ENCODE results near the gene CTNND2.

Gene CTNND2

GRCh38 chr5:11904265-11904906 lies at the start of gene CTNND2:
TSS of gene CTNND2 (minus strand) at chr5:11904446. CDS start at chr5:11903853, 593 bp downstream.
- no peak for DNase-seq (ENCODE audit: low read depth)

GRCh38 chr5:11946317-11946716 lies 42.1 kb upstream of the CTNND2 start:
- no peak for DNase-seq (ENCODE audit: low read depth)

DNA sequence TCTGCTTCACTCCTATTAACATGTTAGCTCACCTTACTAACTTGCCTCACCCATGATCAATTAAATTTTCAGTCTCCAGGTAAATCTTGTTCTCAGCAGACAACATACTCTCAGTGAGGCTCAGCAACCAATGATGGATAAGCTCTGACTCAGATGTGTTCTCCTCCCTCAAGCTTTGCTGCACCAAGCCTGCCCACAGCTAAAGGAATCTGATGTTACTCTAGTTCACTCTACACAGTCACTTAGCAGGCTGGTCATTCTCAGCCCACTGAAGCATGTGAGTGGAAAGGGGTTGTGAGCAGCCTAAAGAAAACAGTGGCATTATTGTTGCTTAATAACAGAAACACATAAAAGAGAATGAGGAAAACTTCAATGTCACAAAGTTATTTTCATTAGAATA lies 37.3 kb upstream of the CTNND2 start:
- no peak for DNase-seq (ENCODE audit: low read depth)

DNA sequence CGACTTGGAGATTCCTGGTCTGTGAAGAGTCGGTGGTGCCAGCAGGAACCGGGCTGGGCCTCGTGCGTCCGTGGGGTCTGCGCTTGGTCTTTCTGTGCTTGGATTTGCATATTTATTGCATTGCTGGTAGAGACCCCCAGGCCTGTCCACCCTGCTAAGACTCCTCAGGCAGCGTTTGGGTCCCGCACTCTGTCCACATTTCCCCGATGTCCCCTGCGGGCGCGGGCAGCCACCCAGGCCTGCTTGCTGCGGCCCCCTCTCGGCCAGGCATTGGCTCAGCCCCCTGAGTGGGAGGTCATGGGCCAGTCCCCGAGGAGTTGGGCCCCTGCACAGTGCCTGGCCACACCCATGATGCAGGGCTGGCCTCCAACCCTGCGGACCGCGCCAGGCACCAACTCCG lies 27.4 kb upstream of the CTNND2 start:
- DNase-seq (ENCODE audit: low read depth): no peak

GRCh38 chr5:11928909-11929308 lies 24.7 kb upstream of the CTNND2 start:
- no peak for DNase-seq (ENCODE audit: low read depth)

- DNase-seq (ENCODE audit: low read depth): no peak
These were observed 21.5 kb upstream of the CTNND2 start for GRCh38 chr5:11925701-11926100.

- DNase-seq (ENCODE audit: low read depth): no peak
These were observed 18.1 kb upstream of the CTNND2 start for GRCh38 chr5:11922394-11922793.

DNA sequence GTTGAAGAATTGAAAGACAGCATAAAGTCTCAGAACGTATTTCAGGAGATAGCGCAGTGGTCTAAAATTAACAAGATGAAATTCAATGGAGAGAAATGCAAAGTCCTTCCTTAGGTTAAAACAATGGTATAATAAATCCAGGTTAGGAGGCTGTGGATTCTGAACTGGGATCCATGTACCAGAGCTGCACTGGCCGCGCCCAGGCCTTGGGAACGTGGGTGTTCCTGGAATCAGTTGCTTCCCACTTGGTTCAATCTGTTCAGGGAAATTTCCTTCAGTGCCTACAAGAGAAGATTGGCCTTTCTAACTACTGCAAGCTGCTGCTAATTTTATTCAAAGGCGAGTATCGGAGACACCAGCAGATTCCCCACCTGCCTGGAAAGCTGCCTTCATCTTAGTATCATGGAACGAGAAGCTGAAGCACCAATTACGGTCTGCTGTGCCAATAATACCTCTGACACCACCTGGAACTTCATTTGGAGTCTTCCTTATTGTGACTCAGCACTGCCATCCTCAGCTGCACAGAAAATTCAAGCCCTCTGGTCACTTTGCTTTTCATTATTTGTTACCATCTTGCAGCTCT lies 14.3 kb upstream of the CTNND2 start:
- DNase-seq (ENCODE audit: low read depth): no peak

DNA sequence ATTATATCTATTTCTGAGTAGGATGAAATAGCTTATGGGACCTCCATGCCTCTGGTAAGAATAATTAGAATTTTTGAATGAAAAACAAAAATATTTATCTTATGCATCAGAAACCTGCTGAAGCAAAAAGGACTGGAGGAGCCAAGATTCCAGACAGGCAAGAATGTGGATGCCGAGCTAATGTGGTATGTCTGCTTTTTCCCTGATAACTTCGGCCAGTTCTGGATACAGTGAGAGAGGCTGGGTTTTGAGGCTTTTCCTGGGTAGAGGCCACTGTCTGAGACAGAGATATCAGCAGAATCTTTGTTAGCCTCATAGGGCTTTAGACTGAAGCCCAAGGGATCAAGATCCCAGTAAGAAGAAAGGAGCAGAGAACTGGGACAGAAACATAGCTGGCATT lies 5.2 kb upstream of the CTNND2 start:
- no peak for DNase-seq (ENCODE audit: low read depth)

DNA sequence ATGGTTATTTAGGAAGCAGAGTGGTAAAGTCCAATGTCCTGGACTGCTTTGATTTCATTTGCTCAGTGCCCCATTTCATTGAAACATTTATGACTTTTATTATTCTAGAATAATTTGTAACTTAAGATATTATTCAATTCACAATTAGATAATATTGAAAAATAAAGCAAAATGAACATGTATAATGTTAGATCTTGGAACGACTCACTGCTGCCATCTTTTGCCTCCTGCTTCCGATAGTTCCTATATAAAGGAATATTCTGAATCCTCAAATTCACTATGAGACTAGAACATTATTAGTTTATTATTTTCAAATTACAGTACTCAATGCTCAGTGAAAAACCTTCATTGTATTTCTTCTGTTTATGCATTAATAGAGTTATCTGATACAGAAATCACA lies 2.3 kb upstream of the CTNND2 start:
- DNase-seq (ENCODE audit: low read depth): no peak

DNA sequence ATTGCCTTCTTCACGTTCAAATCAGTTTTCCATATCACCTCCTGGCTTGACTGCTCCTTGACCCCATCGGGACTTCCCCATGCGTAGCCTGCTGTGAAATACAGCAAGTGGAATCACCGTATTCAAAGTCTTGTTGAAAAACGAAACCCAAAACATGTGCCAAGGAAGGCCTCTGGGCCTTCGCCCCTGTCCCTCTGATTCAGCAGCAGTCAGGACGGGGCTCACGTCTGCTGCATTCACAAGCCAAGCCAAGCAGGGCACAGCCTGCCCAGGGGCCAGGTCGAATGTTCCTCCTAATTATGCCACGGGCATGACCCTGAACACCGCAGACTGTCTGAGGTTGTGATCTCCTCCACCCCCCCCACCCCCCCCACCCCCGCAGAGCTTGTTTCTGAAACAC lies 960 bp upstream of the CTNND2 start:
- DNase-seq (ENCODE audit: low read depth): no peak

- DNase-seq (ENCODE audit: low read depth): no peak
These were observed 507 bp downstream of the CTNND2 start for GRCh38 chr5:11903614-11904264.

- no peak for DNase-seq (ENCODE audit: low read depth)
These were observed 1.1 kb downstream of the CTNND2 start for GRCh38 chr5:11903121-11903613.

- no peak for DNase-seq (ENCODE audit: low read depth)
These were observed 2.0 kb downstream of the CTNND2 start for GRCh38 chr5:11902201-11902619.

DNA sequence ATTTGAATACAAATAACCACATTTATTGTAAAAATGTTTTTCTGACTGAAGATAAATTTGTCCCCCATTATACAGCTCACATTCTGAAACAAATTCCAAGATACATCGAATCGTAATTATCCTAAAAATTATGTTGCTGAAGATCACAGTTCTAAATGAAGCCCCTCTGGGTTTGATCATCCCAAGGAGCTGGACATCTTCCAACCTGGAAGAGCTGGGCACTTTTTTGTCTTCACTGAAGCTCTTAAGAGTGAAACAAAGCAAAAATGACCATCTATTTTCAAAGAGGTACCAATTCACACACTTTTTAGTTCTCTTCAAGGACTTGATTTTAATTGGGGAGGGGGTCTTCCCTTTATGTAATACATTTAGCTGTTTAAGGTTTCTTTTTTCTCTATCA lies 5.5 kb downstream of the CTNND2 start:
- DNase-seq (ENCODE audit: low read depth): no peak

DNA sequence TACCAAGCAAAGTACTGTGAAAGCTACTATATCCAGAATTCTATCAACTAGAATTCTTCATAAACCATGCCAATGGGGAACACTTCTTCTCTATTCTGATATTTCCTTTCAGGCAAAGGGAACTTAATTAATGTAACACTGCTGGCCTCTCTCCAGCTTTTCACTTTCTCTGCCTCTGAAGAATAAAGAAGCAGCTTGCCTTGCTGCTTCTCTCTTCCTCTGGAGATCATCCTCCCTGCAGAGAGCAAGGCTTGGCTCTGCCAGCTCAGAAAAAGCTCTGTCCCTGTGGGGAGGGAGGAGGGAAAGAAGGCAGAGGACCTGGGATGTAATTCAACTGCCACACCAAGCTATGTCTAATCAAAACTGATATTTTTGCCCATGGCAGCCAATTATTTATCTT lies 6.5 kb downstream of the CTNND2 start:
- DNase-seq (ENCODE audit: low read depth): no peak

DNA sequence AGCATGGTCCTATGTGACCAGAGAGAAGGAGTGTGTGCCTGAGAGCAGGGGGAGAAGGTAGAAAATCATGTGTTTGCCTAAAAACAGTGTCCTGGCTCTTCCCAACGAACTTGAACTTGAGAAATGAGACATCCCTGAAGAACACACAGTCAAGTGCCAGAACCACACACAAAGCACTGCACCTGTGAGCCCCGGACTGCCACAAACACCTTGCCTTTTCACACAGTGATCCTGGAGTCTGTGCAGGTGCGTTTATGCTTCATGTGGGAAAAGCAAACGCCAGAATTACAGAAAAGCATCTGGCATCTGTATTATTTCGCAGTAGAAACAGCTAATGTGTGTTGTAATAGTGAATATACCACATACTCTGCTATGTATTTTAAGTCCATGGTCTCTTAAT lies 9.3 kb downstream of the CTNND2 start:
- no peak for DNase-seq (ENCODE audit: low read depth)

DNA sequence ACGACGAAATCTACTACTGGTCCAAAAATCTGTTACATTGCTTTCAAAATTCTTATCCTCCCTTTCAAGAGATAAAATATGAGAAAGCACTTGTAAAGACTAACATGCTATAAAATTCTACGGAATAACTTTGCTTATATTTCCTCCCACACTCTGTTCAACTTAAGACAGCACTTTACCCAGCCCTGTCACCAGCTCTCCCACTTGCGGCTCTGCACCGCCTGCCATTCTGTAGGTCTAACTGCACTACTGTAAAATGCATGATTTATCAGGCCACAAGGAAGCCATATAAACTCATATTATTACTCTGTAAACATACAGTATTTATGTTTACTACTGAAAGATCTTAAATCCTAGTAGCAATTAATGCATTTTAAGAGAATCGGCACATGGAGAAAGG lies 11.4 kb downstream of the CTNND2 start:
- DNase-seq (ENCODE audit: low read depth): no peak

DNA sequence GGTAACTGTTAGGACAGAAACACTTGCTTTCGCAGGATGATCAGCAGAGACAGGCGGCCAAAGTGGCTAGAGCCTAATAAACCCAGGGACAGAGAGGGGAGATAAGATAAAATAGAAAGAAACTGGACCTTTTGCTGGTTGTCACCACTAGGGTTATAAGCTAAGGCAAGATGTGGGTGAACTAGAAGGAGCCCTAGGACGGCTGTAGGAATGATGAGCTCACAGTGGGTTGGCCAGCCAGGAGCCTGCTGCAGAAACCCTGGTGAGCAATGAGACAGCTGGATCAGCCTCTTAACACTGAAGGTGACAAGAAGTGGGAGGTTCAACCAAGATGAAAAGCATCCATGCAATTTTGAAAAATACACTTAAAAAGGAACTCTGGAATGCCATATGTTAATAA lies 13.5 kb downstream of the CTNND2 start:
- no peak for DNase-seq (ENCODE audit: low read depth)

DNA sequence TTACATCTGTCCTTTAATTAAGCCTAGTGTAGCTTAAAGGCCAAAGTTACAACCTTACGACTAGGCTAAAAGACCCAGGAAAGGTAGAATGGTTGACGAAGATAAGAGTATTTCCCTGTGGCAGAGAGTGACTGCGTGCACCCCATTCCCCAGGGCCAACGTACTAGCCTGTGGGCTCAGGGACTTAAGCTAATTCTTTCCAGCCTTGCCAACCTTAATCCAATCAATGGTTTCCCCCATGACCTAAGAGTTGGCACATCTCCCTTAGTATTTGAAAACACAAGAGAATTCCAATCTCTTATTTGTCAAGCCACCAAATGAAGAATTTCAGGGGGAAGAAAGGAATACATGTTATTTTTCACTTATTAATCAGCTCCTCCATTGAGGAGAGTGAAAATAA lies 16.0 kb downstream of the CTNND2 start:
- no peak for DNase-seq (ENCODE audit: low read depth)

- DNase-seq (ENCODE audit: low read depth): no peak
These were observed 25.4 kb downstream of the CTNND2 start for GRCh38 chr5:11878814-11879213.

GRCh38 chr5:11873587-11873986 lies 30.7 kb downstream of the CTNND2 start:
- no peak for DNase-seq (ENCODE audit: low read depth)

DNA sequence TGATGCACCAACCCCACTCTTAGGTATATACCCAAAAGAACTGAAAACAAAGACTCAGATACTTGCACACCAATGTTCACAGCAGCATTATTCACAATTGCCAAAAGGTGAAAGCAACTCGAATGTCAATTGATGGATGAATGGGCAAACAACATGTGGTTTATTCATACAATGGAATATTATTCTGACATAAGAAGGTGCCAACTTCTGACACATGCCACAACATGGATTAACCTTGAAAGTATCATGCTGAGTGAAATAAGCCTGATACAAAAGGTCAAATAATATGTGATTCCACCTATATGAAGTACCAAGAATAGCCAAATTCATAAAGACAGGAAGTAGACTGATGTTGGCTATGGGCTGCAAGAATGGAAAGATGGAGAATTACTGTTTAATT lies 35.0 kb downstream of the CTNND2 start:
- DNase-seq (ENCODE audit: low read depth): no peak

DNA sequence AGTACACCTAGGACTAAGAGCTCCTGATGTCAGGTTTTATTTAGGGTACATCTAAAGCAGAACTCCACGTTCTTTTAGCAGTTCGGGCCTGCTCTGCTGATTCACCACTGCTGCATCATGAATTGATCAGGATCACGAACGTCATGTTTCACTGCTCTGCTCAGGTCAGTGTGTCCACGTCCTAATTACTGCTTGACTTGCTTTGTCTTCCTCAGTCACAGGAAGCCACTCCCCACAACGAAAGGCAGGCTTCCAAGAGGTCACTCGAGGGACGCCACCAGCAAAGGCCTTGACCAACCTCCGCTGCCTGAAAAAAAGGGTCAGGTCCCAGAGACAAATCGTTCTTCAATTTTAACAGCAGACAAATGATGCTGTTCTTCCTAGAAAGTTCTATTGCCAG lies 40.3 kb downstream of the CTNND2 start:
- DNase-seq (ENCODE audit: low read depth): no peak
